Fibroblast of peridontal ligament (primary cell): Measurements from ENCODE around the gene SPRY2.

Experiments used
- DNase-seq: peaks from one replicate; pipeline ENCODE4 v3.0.0-alpha.2; 2010; ENCODE audit errors: extremely low read depth

Gene SPRY2

GRCh38 chr13:80313668-80314256, 27.2 kb downstream of the SPRY2 start:
- DNase-seq: no peak

DNA sequence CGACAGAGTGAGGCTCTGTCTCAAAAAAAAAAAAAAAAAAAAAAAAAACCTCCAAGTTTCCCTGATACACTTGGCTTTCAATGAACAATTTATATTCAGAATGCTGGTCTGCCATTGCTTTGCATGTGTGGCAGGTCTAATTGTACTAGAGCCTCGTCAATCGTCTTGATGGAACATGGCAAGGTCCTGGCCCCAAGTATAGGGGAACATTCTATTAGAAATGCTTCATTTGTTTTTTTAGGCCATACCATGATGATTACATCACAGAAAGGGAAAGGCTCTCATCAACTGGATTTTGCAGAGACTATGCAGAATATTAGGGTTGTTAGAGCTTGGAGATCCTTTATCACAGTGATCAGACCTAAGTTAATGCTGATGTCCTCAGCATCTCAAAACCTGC, 28.0 kb downstream of the SPRY2 start:
- DNase-seq: no peak

GRCh38 chr13:80312012-80312704, 28.8 kb downstream of the SPRY2 start:
- no peak for DNase-seq

GRCh38 chr13:80309926-80310325, 31.0 kb downstream of the SPRY2 start:
- DNase-seq: no peak

DNA sequence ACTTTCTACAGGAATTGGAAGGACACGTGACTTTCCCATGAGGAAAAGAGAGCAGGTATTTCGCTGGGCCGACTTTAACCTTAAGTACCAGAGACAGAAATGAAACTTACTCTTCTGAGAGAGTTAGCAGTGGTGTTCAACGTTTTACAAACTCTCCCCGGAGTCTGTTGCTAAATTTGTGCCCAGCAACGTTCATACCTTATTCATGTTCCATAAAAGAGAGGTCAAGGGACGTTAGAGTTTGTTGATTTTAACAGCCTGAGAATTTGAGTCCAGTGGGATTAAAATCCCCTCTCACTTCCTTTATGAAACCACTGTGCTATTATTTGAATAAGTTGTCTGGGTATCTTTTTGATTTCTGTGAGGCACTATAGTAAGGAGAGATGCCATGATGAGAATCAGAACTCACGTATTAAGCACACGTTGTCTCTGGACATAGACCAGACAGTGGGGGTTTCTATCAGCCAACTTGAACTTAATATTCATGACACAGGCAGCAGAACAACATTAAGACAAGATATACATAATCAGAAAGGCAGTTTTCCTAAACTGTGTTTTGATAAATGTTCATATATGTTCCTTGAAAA, 33.4 kb downstream of the SPRY2 start:
- DNase-seq: peak; percentile 20

GRCh38 chr13:80306337-80306972, 34.5 kb downstream of the SPRY2 start:
- DNase-seq: peak; percentile 18

- peak; percentile 40 for DNase-seq
These were observed 35.2 kb downstream of the SPRY2 start for GRCh38 chr13:80305737-80306136.

- peak; percentile 24 for DNase-seq
These were observed 37.6 kb downstream of the SPRY2 start for GRCh38 chr13:80303225-80303811.

GRCh38 chr13:80299046-80299445, 41.9 kb downstream of the SPRY2 start:
- DNase-seq: no peak

DNA sequence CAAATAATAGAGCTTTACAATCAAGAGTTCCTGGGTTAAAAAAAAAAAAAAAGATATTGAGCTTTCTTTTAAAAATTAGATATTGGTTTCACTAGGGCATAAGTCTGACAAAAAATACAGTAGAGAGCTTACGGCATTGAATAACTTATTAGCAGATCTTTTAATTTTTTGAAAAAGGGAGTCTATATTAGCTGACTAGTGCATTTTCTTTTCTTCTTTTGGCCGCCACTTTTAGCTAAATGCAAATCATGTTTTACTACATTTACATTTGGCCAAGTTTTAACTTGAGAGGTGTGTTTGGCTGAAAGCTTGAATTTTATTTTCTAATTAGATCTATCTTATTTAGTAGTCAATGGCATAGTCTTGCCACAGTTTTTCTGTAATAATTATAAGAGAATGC, 43.4 kb downstream of the SPRY2 start:
- no peak for DNase-seq

- DNase-seq: no peak
These were observed 43.8 kb downstream of the SPRY2 start for GRCh38 chr13:80297094-80297493.

DNA sequence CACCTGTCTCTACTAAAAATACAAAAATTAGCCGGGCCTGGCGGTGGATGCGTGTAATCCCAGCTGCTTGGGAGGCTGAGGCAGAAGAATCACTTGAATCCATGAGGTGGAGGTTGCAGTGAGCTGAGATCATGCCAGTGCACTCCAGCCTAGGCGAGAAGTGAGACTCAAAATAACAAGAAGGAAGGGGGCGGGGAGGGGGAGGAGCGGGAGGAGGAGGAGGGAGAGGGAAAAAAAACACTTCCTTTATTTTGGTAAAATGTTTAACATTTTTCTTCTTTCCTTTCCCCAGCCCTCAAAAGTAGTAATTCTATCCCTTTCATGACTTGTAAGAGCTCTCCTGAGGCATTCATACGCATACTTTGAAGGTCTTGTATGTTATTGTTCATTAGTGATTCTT, 44.3 kb downstream of the SPRY2 start:
- no peak for DNase-seq

DNA sequence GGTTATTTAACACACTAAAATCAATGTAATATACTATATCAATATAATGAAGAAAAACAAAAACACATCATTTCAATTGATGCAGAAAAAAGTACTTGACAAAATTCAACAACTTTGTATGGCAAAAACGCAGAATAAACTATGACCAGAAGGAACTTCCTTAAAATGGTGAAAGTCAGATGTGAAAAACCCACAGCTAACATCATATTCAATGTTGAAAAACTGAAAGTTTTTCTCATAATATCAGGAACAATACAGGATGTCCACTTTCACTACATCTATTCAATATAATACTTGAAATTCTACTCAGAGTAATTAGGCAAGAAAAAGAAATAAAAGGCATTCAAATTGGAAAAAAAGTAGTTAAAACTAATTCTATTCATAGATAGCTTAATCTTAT, 50.3 kb downstream of the SPRY2 start:
- DNase-seq: no peak
